SU-DHL-6 (cell line): Measurements from ENCODE around the gene CDC20B.

Experiments used
- CTCF ChIP-seq: fragments of 200-600 bp; sonication (generic); IDR thresholded peaks from one replicate; pipeline ENCODE4 v1.5.1; 2017; ENCODE audit warnings: antibody characterized with exemption, mild to moderate bottlenecking, low read length, moderate library complexity; ENCODE audit not compliant: insufficient read depth, poor library complexity, severe bottlenecking
- EZH2phosphoT487 ChIP-seq: fragments of 200-600 bp; sonication (generic), shearing (Covaris generic); conservative IDR thresholded peaks from 2 replicates; pipeline ENCODE4 v1.6.1; 2018; ENCODE audit warnings: mild to moderate bottlenecking, antibody characterized with exemption, low read length, moderate library complexity, mixed read lengths

GRCh38 chr5:55180016-55180415, 7.0 kb upstream of the CDC20B start:
- TF ChIP-seq CTCF = no peak
- no peak for TF ChIP-seq EZH2phosphoT487
